Kasumi-1 (cell line): ENCODE data around the gene DPH6.
"Not testable (repeated sequence)": the region's sequence is repeated elsewhere in the genome, so short reads cannot be mapped to it uniquely, and the experiment has no call there.

Source experiments
- DNase-seq, 2 experiments: peaks; one replicate each; lab custom pipeline; 2025; lab: John Stamatoyannopoulos, UW

DPH6 gene

DNA sequence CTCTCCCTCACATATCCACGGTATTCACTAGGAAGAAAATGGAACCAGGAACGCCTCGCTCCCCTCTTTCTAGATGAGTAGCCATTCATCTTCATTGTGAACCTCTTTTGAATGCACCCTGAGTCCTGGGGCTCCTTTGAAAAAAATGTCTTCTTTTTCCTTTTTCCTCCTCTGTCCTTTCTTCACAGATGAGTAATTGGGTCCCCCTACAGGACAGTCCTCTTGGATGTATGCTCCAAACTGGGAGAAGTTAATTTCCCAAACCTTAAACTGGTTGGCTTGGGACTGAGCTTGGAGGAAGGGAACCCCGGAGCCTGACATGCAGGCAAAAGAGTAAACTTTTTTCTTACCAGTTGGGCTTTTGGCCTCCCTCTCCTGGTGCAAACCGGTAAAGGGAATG lies 108.8 kb downstream of the DPH6 start:
- DNase-seq, result no peak

DNA sequence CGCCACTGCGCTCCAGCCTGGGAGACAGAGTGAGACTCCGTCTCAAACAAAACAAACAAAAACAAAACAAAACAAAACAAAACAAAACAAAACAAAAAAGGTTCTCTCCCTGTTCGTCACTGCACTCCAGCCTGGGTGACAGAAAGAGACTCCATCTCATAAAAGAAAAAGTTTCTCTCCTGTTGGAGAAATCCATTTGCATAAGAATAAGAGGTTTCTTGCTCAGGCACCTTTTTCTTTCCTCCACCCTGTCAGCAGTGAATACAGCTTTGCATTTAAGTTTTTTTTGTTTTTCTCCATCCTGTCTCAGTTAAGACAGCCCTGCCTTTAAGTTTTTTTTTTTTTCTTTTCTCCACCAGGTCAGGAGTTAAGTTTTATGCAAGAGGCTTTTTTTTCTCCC lies 109.5 kb downstream of the DPH6 start:
- no peak for DNase-seq

DNA sequence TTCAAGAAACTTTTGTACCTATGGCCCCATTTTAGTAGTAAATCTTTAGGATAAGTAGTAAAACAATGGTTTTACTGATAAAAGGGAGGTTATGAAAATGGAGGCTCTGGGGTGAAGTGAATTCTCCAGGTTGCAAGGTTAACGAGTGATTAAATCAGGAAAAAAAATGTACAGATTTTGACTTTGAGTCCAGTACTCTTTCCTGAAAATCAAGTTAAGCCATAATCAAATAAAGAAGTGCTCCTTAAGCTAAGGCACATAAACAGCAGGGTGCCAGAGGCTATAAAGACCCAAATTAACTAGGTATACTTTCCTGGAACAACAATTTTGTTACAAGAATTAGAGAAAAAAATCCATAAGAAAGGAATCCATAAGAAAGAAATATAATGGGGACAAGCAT lies 114.7 kb downstream of the DPH6 start:
- DNase-seq, result no peak

DNA sequence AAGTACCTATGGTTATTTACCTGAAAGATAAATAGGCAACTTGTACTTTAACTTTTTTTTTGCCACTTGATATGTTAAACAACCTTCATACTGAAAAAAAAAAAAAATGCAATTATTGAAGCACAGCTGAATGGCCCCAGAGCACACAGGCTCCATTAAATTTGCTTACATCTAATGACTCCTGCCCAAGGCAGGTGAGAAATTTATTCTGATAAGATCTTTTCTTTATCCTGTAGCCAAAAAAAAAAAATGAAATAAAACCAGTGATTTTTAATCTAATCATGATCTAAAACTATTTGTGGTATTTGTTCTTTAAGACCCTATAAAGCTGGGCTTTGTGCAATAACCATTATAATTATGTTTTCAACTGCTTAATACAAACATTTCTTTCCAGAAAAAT lies 115.7 kb downstream of the DPH6 start:
- no peak for DNase-seq

DNA sequence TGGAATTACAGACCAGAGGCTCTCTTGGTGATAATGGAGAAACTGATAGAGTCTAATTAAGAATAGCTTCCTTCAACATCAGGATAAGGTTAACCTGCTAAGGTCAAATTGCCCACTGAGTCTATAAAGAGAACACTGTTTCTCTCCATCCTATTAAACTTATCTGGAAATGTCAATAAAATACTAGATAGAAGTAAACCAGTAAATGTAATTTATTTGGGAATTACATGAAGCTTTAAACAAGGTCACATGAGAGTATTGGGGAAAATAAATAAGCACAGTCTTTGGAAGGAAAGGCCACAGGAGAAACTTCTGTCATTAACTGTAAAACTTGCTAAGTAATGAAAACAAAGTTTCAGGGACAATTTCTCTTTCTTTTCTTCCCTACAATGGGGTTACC lies 118.5 kb downstream of the DPH6 start:
- DNase-seq, result no peak

DNA sequence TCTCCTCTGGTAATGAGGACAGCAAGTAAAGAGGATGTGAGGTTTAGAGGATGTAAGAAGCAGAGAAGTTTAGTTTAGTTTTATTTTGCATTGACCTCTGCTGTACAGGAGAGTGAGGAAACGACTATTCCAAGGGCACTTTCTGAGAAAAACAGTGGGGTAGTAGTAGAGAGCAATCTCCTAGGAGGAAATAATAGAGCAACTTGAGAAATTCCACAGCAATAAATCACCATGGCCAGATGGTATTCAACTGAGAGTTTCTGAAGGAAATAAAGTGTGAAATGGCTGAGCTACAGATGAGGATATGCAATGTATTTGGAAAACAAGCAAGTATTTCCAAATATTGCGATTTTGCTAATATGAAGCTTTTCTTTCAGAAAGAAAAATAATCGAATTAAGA lies 118.9 kb downstream of the DPH6 start:
- DNase-seq, result no peak

DNA sequence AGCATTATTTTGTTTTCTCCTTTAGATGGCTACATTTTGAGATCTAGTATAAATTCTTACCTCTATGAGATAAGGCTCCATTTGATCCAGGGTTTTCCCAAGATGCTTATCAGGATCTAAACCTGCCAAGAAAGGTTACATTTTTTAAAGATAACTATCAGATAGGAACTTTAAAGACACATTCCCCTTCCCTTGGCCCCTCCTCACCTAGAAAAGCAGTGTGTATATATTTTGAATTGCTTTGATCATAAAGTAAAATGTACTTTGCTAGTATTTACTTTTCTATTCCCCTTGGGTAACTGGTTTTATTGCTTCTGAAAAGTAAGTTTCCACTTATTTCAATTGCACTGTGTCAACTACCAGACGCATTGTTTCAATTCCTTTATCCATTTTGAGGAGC lies 135.2 kb downstream of the DPH6 start:
- no peak for DNase-seq

DNA sequence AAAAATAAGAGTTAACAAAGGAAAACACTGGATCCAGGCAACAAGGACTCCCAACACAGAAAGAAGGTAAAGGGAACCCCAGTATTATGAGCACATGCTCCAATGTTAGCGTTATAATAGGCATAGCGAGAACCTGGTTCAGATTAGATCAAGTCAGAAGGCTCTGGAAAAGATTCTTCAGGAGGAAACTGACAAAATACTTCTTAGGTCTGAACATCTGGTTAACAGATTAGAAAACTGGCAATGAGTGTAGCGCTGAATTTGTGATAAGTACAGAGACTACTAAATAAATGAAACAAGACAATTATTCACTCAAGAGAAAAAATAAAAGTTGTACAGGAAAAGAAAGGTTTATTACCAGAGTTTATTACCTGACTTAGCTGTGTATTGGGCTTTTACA lies 146.1 kb downstream of the DPH6 start:
- no peak for DNase-seq

DNA sequence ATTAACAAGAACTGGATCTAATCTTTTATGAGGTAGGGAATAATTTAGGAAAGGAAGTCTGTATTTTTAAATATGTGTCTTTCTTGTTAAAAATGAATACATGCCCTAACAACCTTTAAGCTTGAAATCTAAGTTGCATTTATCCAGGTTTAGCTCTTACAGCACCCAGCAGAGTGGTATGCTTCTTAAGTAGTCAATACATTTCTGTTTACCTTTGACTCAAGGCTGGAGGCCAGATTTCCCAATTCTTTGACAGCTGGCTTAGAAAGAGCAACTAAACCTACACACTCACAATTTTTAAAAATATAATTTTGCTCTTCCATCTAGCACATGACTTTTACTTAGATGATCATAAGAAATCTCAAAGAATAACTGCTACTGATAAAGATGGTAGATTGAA lies 148.9 kb downstream of the DPH6 start:
- no peak for DNase-seq

DNA sequence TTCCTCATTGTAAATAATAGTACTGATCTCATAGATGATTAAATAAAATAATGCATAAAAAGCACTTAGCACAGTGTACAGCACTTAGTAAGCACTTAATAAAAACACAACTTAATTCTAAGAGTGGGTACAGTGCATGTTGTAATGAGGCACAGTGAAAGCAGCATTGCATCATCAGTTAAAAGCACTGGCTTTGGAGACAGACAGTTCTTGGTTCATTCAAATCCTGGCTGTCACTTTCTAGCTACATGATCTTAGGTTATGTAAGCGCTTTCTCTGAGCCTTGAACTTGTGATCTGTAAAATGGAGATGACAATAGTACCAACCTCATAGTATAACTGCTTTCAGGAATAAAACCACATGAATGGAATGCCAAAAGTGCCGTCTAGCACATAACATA lies 151.5 kb downstream of the DPH6 start:
- no peak for DNase-seq

DNA sequence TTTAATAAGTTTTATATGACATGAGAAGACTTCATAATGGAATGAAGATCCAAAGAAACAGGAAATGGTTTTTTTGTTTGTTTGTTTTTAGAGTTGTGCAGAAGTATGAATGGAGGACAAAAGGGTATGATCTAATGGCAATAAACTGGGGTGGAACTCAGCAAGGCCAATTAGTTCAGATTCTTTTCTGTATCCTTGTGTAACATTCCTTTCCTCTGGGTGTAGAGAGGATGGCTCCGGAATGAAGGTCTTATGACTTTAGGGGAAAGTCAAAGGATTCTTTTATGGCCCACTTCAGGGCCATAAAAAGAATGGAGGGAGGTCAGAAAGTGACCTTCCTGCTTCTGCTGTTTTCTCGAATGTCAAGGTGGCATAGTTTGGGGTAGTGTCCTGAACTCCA lies 152.6 kb downstream of the DPH6 start:
- DNase-seq, result no peak

DNA sequence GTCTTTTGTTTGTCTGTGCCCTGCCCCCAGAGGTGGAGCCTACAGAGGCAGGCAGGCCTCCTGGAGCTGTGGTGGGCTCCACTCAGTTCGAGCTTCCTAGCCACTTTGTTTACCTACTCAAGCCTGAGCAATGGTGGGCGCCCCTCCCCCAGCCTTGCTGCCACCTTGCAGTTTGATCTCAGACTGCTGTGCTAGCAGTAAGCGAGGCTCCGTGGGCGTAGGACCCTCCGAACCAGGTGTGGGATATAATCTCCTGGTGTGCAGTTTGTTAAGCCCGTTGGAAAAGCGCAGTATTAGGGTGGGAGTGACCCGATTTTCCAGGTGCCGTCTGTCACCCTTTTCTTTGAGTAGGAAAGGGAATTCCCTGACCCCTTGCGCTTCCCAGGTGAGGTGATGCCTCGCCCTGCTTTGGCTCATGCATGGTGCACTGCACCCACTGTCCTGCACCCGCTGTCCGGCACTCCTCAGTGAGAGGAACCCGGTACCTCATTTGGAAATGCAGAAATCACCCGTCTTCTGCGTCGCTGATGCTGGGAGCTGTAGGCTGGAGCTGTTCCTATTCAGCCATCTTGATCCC lies 154.5 kb downstream of the DPH6 start:
- not testable (repeated sequence) for DNase-seq

DNA sequence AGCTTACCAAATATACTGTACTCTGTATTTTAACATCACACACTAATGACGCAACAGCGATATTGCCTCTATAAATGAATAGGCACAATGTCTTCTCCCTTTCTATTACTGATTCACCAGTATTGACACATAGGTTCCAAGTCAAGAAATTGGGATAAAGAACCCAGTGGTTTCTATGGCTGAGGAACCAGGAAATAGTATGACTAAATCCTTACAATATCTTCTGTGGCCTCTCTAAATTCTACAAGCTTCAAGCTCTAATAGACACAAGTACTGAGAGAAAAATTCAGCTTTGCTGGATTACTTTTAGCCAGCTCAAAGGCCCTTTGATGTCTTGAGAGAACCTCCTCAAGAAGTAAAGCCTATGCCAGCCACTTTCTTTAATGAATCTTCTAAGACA lies 162.5 kb downstream of the DPH6 start:
- DNase-seq, result no peak

DNA sequence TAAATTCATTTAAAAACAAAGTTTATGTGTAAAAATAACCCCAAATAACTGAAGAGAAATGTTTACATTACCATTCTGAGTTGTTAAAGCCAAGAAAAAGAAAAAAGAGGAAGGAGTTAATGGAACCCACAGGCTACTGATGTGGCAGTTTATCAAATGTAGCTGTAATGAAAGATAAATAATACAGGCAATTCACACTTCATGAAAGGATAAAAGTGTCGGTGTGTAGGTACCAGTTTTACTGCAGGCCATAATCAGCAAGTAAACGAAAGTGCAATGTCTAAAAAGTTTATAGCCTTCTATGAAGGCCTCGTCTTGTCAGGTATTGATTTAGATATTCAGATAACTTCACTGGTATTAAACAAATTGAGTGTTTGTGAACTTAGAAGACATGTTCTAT lies 164.6 kb downstream of the DPH6 start:
- DNase-seq, result no peak

DNA sequence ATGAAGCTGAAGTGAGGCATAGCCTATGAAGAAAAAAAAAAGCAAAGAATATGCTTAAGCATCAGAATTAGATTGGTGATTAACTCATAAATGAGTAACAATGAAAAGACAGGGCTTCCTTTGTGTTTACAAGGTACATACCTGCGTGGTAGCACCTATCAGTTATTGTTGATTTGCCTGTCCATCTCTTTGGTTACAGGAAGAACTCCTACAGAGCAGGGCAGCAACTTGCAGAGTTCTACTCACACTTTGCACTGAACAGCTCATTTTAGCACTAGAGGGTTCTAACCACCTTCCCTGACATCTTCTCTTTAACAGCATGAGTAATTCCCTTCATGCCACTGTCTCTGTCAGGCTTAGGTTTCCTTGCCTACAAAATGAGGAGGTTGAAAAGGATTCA lies 166.0 kb downstream of the DPH6 start:
- no peak for DNase-seq

DNA sequence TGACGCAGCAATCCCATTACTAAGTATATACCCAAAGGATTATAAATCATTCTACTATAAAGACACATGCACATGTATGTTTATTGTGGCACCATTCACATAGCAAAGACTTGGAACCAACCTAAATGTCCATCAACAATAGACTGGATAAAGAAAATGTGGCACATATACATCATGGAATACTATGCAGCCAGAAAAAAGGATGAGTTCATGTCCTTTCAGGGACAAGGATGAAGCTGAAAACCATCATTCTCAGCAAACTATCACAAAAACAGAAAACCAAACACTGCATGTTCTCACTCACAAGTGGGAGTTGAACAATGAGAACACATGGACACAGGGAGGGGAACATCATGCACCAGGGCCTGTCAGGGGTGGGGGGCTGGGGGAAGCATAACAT lies 167.5 kb downstream of the DPH6 start:
- not testable (repeated sequence) for DNase-seq

DNA sequence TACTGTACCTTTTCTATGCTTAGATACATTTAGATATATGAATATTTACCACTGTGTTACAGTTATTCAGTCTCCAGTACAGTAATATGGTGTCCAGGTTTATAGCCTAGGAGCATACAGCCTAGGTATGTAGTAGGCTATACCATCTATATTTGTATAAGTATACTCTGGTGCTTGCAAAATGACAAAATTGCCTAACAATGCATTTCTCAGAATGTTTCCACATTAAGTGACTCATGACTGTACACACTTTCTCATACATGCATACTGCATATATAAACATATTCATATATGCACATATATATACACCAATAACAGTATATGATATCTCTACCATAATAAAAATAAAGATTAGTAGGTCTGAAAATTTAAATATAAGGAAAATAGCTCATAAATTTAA lies 169.3 kb downstream of the DPH6 start:
- DNase-seq, result no peak

DNA sequence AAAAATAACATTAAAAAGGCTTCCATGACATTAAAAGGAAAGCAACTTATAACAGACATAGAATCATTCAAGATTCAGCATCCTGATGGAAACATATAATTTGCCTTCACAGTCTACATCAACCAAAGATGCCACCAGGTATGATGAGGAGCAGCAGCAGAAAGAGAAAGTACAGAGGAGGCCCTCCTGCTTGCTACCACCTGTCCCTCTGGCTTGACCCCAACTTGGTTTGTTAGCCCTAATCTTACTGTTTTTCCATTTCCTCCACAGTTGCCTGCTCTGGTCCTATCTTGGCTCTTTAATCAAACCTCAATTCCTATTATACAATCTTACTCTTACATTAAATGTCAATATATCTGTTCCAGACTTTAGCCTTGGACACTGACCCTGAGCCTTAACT lies 171.3 kb downstream of the DPH6 start:
- DNase-seq, result no peak

DNA sequence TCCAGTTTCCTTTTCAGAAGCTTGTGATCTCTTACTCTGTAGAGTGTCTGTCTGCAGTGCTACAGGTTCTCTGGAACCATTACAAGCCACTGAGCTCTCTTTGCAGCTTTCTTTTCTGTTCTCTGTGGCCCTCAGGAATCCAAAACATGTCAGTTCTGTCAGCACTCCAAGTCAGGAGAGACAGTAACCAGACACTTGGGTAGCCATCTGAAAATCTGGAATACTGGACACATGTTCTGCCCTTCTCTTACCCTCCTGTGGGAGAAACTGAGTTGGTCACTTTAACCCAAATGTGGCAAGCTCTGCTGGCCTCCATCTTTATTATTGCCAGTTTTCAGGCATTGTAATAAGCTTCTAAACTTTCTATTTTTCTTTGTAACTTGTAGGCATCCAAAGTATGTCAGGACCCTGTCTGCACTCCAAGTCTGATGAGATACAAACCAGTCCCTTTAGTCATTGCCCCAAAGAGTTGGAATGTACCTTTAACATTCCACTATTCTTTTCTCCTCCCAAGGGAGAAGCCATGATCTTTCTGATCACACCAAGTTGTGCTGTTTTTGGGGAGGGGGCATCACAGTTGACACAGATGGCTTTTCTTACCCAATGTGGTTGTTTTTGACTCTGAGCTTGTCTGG lies 183.7 kb downstream of the DPH6 start:
- DNase-seq, result no peak

DNA sequence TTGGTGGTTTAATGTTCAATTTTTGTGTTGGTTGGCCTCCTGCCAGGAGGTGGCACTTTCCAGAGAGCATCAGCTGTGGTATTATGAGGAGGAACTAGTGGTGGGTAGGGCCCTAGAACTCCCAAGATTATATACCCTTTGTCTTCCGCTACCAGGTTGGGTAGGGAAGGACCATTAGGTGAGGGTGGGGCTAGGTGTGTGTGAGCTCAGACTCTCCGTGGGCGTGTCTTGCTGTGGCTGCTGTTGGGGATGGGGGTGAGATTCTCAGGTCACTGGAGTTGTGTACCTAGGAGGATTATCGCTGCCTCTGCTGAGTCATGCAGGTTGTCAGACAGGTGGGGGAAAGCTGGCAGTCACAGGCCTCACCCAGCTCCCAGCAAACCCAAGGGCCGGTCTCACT lies 187.1 kb downstream of the DPH6 start:
- no peak for DNase-seq

DNA sequence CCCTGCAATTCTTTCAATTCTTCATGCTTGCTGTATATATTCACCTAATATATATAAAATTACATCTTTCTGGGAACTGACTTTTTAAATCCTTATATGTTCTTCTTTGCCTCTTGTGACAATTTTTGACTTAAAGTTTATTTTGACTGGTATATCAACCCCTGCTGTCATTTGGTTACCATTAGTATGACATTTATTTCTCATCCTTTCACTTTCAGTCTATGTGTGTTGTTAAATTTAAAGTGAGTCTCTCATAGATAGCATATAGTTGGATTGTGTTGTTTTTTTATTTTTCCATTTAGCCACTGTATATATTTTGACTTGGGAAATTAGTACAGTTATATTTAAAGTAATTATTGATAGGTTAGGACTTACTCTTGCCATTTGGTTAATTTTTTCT lies 194.9 kb downstream of the DPH6 start:
- DNase-seq, result no peak

DNA sequence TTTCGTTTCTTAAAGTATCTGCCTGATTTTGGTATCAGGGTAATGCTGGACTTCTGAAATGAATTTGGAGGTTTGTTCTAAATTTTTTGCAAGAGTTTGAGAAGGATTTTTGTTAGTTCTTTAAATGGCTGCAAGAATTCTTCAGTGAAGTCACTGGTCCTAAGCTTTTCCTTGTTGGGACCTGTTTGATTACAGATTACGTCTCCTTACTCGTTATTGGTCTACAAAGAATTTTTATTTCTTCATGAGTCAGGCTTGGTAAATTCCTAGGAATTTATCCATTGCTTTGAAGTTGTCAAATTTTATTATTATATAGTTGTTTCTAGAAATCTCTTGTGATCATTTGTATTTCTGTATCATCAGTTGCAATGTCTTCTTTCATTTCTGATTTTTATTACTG lies 196.0 kb downstream of the DPH6 start:
- DNase-seq, result no peak

DNA sequence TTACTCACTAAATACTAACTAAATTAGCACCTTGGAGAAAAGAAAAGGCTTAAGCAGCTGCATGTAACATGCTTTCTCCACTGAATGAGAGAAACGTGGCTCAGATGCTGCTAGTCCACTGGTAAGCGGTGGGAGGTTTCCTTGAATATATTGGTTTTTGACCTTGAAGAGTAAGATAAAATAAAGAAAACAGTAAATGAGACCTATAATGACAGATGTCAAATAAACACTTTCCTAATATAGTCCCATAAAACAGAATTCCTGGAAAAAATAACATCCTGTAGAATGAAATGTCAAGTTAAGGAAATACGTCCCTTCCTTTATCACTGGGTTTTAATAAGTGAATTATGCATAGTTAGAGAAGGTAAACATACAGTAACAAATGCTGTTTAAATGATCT lies 215.0 kb downstream of the DPH6 start:
- no peak for DNase-seq

DNA sequence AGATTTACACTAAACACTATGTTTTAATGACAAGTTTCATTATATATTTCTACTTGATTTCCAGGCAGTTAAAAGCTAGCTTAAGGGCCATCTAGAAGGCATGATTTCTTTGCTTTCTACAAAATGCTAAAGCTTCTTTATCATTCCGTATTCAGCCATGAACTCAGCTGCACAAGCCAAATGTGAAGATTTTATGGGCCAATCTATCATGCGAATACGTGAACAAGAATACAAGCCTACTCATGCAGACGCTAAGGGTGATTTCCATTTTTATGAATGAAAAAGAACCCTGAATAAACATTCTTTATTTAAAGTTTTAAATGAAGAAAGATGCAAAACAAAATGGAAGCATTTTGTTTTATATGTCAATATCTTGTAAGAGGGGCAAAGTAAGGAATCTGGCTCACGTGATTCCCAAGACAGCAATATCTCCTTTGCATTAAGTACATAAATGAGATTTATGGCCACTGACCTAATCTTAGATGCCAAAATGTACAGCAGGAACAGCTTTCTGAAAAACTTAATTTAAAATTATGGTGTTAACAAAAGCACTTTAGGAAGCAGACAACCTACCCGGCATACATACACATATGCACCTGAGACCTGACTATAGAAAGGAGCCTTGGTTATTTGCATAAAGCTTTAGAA lies 215.8 kb downstream of the DPH6 start:
- DNase-seq, result no peak
